ENCODE measurements around the gene FAM107B. TPM values are rescaled to one million over a fixed set of nuclear protein-coding genes. Genes with fewer than 3 reads are reported as not detected.
A peak's percentile ranks its signal among the peaks of the same experiment; 100 is the strongest.

Gene FAM107B
- total and polyA plus RNA-seq, 10 of the 15 experiments (the other 5 are each of a cell fraction or from before 2014, with no cell fraction given) = 22.9 to 162 (median 86.6) TPM

- TF ChIP-seq POU2F2 (IDR thresholded peaks at IDR 0.05; ENCODE audit: borderline replicate concordance, low read depth, low read length) = peak; percentile 44; the same call in 2 of the 3 replicates
- TF ChIP-seq GATAD2B (conservative IDR thresholded peaks at IDR 0.05; ENCODE audit: low read depth) = no peak; the same call in 1 of the 2 replicates
- 0 out of 2 replicates have a peak, but pooled peaks have one; percentile 79 for TF ChIP-seq SIN3A (IDR thresholded peaks at IDR 0.05; ENCODE audit: low read depth, low read length)
- TF ChIP-seq EED (IDR thresholded peaks at IDR 0.05; ENCODE audit: low read depth) = peak; percentile 78
- TF ChIP-seq IRF5 (IDR thresholded peaks at IDR 0.05; ENCODE audit: borderline replicate concordance) = no peak
- TF ChIP-seq SMARCA5 (IDR thresholded peaks at IDR 0.05) = no peak; the same call in 1 of the 2 replicates
- TF ChIP-seq USF2 (IDR thresholded peaks at IDR 0.05; ENCODE audit: borderline replicate concordance, low read depth, low read length) = no peak
- peak; percentile 53; the same call in 1 of the 2 replicates for TF ChIP-seq MTA2 (IDR thresholded peaks at IDR 0.05; ENCODE audit: low read depth)
- peak; percentile 71; the same call in 1 of the 2 replicates for TF ChIP-seq ZBED1 (IDR thresholded peaks at IDR 0.05; ENCODE audit: borderline replicate concordance)
- TF ChIP-seq RB1 (IDR thresholded peaks at IDR 0.05; ENCODE audit: borderline replicate concordance) = no peak
- no peak for TF ChIP-seq YBX1 (IDR thresholded peaks at IDR 0.05)
- no peak for TF ChIP-seq ZSCAN29 (IDR thresholded peaks at IDR 0.05)
- TF ChIP-seq KDM1A (IDR thresholded peaks at IDR 0.05; ENCODE audit: borderline replicate concordance) = no peak
- TF ChIP-seq SIX5 (IDR thresholded peaks at IDR 0.05; ENCODE audit: low read depth, low read length, severe bottlenecking) = no peak
- TF ChIP-seq SPI1 (IDR thresholded peaks at IDR 0.05; ENCODE audit: borderline replicate concordance, insufficient read depth, low read depth, low read length) = peak; percentile 35; the same call in 1 of the 2 replicates
- TF ChIP-seq BACH1 (IDR thresholded peaks at IDR 0.05; ENCODE audit: borderline replicate concordance) = peak; percentile 63; the same call in 1 of the 2 replicates
- TF ChIP-seq NR2C2 (IDR thresholded peaks at IDR 0.05; ENCODE audit: borderline replicate concordance, control insufficient read depth, insufficient read length, low read depth) = no peak
- 0 out of 4 replicates have a peak, but pooled peaks of 1 of the 2 experiments have one; percentile 51 for TF ChIP-seq SRF (IDR thresholded peaks at IDR 0.05; ENCODE audit: low read depth in 2 of 2, low read length in 2 of 2)
- peak in 1 of 2 experiments; percentile 33; a peak in 1 of 4 replicates for TF ChIP-seq EP300 (IDR thresholded peaks at IDR 0.05; ENCODE audit: borderline replicate concordance in 1 of 2, control insufficient read depth in 1 of 2, low read depth in 2 of 2, low read length in 2 of 2)
- no peak for TF ChIP-seq BRCA1 (IDR thresholded peaks at IDR 0.05; ENCODE audit: low read depth, low read length)
- peak; percentile 43; the same call in 1 of the 2 replicates for TF ChIP-seq YY1 (IDR thresholded peaks at IDR 0.05; ENCODE audit: low read depth, low read length)
- TF ChIP-seq CREM (IDR thresholded peaks at IDR 0.05; ENCODE audit: low read depth) = peak; percentile 73; the same call in 1 of the 2 replicates
- TF ChIP-seq ETV6 (conservative IDR thresholded peaks at IDR 0.05 in 1 of 2, IDR thresholded peaks at IDR 0.05 in 1 of 2; ENCODE audit: borderline replicate concordance in 1 of 2, low read depth in 1 of 2) = peak in 1 of 2 experiments; percentile 42; a peak in 1 of 4 replicates
- TF ChIP-seq POLR2AphosphoS2 (IDR thresholded peaks at IDR 0.05; ENCODE audit: low read depth, low read length) = 0 out of 2 replicates have a peak, but pooled peaks have one; percentile 44
- no peak for TF ChIP-seq BCLAF1 (IDR thresholded peaks at IDR 0.05)
Observed at GRCh38 chr10:14601872-14602725, 172.6 kb downstream of the FAM107B start (continued).

Measured in GM12878 (cell line).